GM18520 (cell line): ENCODE measurements around the gene FOXD2.
"Not testable (repeated sequence)": the region's sequence is repeated elsewhere in the genome, so short reads cannot be mapped to it uniquely, and the experiment has no call there.

ENCODE experiments used
- ATAC-seq: cut with Tn5 transposase; IDR thresholded peaks from one replicate; pipeline ENCODE4 v1.9.1; 2021; ENCODE audit not compliant: unreplicated experiment

Gene FOXD2

DNA sequence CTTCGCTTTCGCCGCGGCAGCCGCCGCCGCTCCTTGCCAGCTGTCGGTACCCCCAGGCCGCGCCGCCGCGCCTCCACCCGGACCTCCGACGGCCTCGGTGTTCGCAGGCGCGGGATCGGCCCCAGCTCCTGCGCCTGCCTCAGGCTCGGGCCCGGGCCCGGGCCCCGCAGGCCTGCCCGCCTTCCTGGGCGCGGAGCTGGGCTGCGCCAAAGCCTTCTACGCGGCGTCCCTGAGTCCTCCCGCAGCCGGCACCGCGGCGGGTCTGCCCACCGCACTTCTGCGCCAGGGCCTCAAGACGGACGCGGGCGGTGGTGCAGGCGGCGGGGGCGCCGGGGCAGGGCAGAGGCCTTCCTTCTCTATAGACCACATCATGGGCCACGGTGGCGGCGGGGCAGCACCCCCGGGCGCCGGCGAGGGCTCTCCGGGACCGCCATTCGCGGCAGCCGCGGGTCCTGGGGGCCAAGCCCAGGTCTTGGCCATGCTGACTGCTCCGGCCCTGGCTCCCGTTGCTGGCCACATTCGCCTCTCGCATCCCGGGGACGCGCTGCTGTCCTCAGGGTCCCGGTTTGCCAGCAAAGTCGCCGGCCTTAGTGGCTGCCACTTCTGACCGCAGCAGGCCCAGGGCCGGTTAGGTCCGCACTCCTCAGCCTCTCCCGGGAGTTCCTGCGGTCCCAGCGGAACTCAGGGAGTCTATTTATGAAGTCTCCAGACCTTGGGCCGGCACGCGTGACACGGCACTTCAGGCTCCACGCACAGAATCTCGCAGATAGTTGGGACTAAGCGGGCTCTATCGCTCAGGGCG lies 1.4 kb downstream of the FOXD2 start:
- ATAC-seq = no peak

DNA sequence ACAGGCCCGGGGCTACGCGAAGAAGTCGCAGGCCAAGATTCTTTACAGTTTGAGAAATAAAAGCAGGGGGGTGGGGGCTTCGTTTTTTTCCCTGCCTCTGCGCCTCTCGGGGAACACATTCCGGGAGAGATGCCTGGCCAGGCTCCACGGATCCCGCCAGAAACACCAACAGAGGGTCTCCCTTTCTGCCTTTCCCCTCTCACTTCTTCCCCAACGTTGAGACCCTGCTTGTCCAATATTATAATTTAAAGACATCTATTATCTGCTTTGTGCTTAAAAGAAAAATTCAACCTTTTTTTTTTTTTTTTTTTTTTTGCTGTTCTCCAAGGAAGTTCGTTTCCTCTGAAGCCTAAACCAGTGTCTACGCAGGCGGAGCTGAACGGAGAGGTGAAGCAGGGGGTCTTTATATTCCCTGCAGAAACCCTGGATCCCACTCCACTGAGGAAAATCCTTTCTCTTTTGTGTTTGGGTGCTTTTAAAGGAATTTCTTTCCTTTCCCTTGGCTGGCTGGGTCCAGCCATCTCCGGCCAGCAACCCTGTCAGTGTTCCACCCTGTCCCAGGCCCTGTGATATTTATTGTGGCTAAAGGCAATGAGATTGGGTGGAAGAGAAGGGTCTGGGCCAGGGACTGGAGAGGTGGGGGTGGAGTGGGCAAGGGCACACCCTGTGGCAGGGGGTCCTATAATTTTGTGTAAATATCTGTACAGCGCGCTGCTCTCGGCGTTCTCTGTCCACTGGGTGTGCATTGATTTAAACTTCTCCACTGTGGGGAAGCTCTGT lies 2.2 kb downstream of the FOXD2 start:
- no peak for ATAC-seq

GRCh38 chr1:47440599-47441081 lies 2.8 kb downstream of the FOXD2 start:
- ATAC-seq = no peak

DNA sequence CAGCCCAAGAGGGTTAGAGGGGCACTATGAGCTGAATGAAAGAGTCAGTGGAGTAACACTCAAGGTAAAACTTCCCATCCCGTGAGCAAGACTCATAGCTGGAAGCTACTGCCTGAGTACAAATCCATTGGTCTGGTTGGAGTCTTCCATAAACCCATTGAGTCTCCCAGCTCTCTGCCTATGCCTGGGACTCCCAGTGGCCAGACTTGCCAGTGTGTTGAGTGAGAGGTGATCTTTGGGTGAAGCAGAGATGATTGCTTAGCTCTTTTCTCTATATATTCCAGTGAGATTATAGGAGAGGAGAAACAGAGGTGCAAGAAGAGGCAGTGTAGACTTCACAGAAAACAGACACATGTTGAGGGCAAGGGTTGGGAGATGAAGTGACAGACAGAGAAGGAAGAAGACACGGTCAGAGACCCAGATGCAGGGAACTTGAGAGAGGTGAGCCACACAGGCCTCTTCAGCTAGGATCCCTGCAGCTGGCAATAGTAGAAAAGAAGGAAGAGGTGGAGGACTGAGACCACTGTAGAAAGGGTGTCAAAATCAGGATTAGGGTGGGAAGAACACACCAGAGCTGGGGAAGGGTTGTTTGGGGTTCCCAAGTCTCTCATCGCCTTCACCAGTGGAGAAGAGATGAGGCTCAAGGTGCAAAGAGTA lies 3.7 kb downstream of the FOXD2 start:
- ATAC-seq = no peak

- ATAC-seq = no peak
Observed at GRCh38 chr1:47442202-47442601, 4.4 kb downstream of the FOXD2 start.

DNA sequence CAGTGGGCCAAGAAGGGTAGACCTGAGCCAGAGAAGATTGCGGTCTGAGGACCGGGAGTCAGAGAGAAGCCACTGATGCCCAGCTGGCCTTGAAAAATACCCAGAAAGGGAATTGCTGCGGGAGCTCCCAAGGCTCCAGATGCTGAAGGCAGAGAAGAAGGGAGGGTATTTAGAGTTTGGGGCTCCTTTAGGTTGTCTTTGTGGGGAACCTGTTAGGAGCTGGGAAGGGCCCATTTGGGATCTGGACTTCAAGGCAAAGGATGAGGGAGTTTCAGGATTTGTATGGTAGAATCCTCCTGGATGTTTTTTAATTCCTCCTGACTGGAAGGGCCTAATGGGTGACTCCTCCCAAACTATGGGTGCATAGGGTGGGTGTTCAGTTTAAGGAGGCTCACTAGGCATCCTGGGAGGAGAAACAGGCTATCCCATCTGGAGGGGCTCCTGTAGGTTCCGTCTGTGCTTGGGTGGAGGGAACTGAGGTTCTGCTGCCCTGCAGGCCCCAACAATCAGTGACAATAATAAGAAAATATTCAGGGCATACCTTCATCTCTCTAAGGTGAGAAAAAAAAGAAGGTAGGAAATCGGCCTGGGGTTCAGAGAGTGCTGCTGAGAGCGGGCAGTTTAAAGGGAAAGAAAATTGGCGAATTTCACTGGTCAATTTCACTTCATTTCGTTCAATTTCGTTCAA lies 5.1 kb downstream of the FOXD2 start:
- no peak for ATAC-seq

DNA sequence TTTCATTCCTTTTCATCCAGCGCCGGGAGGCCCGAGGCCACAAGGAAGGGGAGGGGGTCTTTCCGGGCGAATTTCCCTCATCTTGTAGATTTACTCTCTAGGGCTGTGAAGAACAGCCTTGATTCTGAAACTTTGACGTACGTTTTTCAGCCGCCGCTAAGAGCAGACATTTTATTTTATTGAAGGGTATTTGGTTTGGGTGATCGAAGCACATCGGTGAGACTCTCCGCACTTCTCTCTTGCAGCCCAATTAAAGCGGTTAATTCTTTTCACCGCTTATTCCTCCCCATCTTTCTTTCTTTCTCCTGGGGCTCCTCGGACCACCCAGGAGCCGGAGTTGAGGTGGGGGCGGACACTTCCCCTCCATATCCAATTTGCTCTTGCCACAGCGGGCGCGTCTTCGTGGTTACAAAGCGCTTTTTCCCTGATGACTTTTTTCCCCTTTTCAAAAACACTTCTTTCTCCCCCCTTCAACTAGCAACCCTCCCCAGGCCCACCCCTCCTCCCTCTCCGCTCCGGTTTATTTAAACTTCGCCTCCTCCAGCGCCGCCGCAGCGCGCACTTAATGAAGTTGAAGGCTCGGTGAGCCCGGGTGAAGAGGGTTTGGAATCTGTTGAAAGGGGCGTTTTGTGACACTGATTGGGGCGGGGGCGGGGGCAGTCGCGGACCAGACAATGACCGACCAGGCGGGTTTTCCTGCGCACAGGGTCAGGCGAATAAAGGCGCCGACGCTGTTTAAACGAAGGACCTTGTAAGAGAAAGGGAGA lies 5.9 kb downstream of the FOXD2 start:
- ATAC-seq = no peak

DNA sequence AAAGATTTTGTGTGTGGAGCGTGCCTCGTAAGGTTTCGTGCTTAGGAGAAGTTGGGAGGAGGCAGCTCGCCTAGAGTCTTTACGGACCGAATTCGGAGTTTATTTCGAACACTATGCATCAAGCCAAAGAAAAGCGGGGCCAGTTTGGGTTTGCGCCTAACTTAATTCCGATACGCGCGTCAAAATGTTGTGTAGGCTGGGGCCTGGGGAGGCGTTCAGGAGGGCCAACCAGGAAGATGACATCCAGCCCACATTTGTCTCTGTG lies 6.4 kb downstream of the FOXD2 start:
- ATAC-seq = no peak

DNA sequence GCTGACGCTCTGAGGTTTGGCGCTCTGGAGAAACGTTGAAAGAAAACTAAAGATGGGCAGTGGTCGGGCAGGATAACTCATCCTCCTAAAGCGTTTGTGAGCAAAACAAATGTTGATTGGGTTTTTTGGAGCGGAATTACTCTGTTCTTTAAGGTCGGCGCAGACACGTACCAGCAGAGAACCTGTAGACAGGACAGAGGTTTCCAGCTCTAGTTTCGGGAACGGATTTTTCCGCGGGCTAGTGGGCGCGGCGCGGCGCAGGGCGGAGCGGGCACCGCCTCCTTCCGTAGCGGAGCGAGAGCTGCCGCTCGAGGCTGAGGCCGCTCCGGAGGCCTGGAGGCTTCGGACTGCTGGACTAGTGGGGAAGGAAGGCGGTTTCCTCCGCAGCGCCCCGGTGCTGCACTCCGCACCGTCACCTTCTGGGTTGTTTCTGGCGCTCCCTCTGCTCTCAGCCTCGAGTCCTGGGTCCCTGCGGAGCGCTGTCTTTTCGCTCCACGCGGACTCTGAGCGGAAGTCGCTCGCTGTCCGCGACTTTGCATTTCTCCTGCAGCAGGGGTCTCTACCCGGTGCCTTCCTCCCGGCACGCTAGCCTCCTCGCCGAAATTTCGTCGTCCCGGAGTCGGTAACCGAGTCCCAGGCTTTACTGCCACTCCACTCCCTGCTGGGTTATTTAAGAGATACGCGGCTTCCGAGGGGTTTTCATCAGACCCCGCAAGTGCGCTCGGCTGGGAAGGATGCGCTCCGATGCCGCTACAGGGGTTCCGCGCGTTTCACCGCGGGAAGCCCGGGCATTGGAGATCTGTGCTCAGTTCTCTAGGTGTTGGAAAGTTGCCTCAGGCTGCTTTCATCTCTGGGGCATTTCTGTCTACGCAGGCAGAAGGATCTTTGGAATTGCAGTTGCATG lies 7.0 kb downstream of the FOXD2 start:
- ATAC-seq = no peak

GRCh38 chr1:47445823-47446550 lies 8.1 kb downstream of the FOXD2 start:
- ATAC-seq = no peak

DNA sequence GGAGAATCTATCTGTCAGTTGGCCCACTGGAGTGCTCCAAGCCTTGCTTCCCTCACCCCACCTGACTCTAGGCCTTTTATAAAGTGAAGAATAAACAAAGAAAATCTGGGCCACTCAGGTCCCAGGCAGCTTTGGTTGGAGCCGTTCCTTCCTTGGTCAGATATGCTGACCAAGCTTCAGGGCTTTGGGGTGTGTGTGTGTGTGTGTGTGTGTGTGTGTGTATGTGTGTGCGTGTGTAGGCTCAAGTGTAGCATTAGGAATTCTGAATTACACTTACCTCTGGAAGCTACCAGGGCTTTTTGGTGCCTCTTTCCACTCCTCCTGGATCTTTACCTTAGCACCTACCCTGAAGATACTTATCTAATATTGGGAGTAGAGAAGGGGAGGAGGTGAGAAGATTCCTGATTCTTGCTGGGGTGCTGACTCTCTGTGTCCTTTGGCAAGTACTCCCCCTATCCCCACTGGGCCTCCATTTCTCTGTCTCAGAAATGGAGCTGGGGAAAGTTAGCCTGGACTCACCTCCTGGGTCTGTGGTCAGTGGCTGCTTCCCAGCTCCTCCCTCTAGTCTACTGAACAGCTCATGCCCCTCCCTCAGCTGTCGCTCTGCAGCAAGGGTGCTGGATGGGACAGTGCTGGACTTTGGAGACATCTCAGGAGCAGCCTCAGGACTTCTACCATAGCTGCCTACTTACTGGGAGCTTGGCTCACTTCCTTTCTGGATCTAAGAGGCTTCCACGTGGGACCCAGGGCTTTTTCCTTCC lies 10.8 kb downstream of the FOXD2 start:
- ATAC-seq = no peak

- no peak for ATAC-seq
Observed at GRCh38 chr1:47449822-47450552, 12.1 kb downstream of the FOXD2 start.

DNA sequence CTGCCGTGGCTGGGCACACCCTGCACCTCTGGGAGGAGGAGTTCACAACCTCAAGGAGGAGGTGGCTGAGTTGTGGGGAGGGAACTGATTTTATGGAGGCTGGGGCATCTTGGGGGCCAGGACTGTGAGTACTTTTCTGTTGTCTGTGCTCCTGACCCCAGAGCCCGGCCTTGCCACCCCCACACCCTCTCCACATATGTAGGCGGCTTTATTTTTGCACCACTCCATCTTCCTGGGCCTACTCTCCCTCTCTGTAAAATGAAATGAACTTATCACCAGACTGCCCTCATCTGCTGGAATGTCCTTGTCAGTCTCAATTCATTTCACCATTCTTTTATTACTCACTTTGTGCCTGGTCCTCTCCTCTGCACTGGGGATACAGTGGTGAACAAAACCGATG lies 12.8 kb downstream of the FOXD2 start:
- no peak for ATAC-seq

GRCh38 chr1:47452426-47452825 lies 14.6 kb downstream of the FOXD2 start:
- ATAC-seq = no peak

GRCh38 chr1:47453910-47454309 lies 16.1 kb downstream of the FOXD2 start:
- not testable (repeated sequence) for ATAC-seq

GRCh38 chr1:47456250-47456649 lies 18.4 kb downstream of the FOXD2 start:
- no peak for ATAC-seq

DNA sequence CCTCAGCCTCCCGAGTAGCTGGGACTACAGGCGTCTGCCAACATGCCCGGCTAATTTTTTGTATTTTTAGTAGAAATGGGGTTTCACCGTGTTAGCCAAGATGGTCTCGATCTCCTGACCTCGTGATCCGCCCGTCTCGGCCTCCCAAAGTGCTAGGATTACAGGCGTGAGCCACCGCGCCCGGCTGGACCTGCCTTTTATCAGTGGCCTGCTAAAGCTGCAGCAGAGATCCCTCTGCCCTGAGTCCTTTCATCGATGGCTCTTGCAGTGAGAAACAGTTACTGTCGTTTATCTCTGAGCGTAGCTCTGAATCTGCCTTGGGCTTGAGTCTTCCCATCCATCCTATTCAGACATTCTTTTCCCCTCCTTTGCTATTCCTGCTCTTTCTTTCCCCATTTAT lies 19.7 kb downstream of the FOXD2 start:
- not testable (repeated sequence) for ATAC-seq
